ENCODE measurements around the gene CDHR5. TPM values are rescaled to one million over a fixed set of nuclear protein-coding genes. Genes with fewer than 3 reads are reported as not detected.

Gene CDHR5
- polyA plus RNA-seq, 1 of the 3 experiments (the other 2 are of a cell fraction): not detected

DNA sequence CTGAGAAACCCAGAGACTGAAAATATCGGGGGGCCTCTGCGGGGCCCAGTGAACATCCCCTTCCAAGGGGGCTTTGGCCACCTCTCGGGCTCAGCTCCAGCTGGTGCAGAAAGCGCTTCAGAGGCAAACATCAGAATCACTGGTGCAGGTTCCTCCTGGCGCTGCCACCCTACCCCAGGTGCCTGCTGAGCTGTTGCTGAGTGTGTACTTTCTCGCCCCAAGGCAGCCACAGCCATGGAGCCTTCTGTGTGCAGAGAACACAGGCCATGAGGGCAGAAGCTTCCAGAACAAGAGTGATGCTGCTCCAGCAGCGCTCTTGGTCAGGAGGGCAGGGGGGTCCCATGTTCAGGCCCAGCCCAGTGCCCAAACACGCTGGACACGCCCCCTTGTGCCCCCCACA, 18.6 kb upstream of the CDHR5 start:
- DNase-seq: no peak
- H3F3A ChIP-seq (replicated peaks; ENCODE audit: insufficient read depth): no peaks in the 10 kb centered on the region
- H3K27me3 ChIP-seq (ENCODE audit: insufficient read depth): no peaks in the 10 kb centered on the region
- no peak overlapping the region for H3K27ac ChIP-seq (ENCODE audit: low read depth in 2 of 2, low read length in 1 of 2)
- H3K9me2 ChIP-seq: no peaks in the 10 kb centered on the region
- TF ChIP-seq TAF1 (IDR thresholded peaks at IDR 0.05; ENCODE audit: borderline replicate concordance, low read depth, low read length): no peak
- TF ChIP-seq RXRA (IDR thresholded peaks at IDR 0.05; ENCODE audit: borderline replicate concordance, low read depth): no peak
- TF ChIP-seq, protein P1, sequence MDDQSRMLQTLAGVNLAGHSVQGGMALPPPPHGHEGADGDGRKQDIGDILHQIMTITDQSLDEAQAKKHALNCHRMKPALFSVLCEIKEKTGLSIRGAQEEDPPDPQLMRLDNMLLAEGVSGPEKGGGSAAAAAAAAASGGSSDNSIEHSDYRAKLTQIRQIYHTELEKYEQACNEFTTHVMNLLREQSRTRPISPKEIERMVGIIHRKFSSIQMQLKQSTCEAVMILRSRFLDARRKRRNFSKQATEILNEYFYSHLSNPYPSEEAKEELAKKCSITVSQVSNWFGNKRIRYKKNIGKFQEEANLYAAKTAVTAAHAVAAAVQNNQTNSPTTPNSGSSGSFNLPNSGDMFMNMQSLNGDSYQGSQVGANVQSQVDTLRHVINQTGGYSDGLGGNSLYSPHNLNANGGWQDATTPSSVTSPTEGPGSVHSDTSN (IDR thresholded peaks at IDR 0.05): no peak
- no peak for TF ChIP-seq CHD2 (IDR thresholded peaks at IDR 0.05; ENCODE audit: low read length, partially characterized antibody)
- no peak for TF ChIP-seq RCOR1 (IDR thresholded peaks at IDR 0.05; ENCODE audit: low read length)
- no peak for TF ChIP-seq MEF2A (IDR thresholded peaks at IDR 0.05; ENCODE audit: borderline replicate concordance, low read depth)
- no peak for TF ChIP-seq POLR2AphosphoS5 (IDR thresholded peaks at IDR 0.05; ENCODE audit: low read depth, low read length)
- no peak for TF ChIP-seq FOXM1 (IDR thresholded peaks at IDR 0.05; ENCODE audit: low read depth)
- no peak for TF ChIP-seq FOXJ3 (CRISPR knock-in tag; IDR thresholded peaks at IDR 0.05)
- TF ChIP-seq, protein P2, sequence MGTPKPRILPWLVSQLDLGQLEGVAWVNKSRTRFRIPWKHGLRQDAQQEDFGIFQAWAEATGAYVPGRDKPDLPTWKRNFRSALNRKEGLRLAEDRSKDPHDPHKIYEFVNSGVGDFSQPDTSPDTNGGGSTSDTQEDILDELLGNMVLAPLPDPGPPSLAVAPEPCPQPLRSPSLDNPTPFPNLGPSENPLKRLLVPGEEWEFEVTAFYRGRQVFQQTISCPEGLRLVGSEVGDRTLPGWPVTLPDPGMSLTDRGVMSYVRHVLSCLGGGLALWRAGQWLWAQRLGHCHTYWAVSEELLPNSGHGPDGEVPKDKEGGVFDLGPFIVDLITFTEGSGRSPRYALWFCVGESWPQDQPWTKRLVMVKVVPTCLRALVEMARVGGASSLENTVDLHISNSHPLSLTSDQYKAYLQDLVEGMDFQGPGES (IDR thresholded peaks at IDR 0.05; ENCODE audit: low read depth, low read length): no peak
- no peak for TF ChIP-seq JUND (IDR thresholded peaks at IDR 0.05)
- no peak for TF ChIP-seq GABPA (IDR thresholded peaks at IDR 0.05; ENCODE audit: low read depth)
- no peak for TF ChIP-seq NRF1 (IDR thresholded peaks at IDR 0.05; ENCODE audit: low read depth, low read length)
- TF ChIP-seq RFX5 (IDR thresholded peaks at IDR 0.05; ENCODE audit: low read length): no peak
- TF ChIP-seq, protein P3, sequence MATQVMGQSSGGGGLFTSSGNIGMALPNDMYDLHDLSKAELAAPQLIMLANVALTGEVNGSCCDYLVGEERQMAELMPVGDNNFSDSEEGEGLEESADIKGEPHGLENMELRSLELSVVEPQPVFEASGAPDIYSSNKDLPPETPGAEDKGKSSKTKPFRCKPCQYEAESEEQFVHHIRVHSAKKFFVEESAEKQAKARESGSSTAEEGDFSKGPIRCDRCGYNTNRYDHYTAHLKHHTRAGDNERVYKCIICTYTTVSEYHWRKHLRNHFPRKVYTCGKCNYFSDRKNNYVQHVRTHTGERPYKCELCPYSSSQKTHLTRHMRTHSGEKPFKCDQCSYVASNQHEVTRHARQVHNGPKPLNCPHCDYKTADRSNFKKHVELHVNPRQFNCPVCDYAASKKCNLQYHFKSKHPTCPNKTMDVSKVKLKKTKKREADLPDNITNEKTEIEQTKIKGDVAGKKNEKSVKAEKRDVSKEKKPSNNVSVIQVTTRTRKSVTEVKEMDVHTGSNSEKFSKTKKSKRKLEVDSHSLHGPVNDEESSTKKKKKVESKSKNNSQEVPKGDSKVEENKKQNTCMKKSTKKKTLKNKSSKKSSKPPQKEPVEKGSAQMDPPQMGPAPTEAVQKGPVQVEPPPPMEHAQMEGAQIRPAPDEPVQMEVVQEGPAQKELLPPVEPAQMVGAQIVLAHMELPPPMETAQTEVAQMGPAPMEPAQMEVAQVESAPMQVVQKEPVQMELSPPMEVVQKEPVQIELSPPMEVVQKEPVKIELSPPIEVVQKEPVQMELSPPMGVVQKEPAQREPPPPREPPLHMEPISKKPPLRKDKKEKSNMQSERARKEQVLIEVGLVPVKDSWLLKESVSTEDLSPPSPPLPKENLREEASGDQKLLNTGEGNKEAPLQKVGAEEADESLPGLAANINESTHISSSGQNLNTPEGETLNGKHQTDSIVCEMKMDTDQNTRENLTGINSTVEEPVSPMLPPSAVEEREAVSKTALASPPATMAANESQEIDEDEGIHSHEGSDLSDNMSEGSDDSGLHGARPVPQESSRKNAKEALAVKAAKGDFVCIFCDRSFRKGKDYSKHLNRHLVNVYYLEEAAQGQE (IDR thresholded peaks at IDR 0.05; ENCODE audit: low read depth, low read length): no peak
- TF ChIP-seq SIN3A (IDR thresholded peaks at IDR 0.05; ENCODE audit: borderline replicate concordance, low read depth, low read length): no peak
- H3K4me3 ChIP-seq (ENCODE audit: low read depth in 2 of 2, low read length in 1 of 2): no peak overlapping the region
- H2AFZ ChIP-seq (ENCODE audit: low read depth): no peak overlapping the region
- no peaks in the 10 kb centered on the region for H3K9me3 ChIP-seq
- no peak overlapping the region for H3K4me2 ChIP-seq
- no peak overlapping the region for H3K9ac ChIP-seq
- CTCF ChIA-PET: interaction anchor here (0.8 kb wide), 1 partner anchor 52 kb away, joined by 3 read pairs; the partner anchor contains the start of gene TMEM80
- H4K20me1 ChIP-seq (ENCODE audit: insufficient read depth): no peaks in the 10 kb centered on the region
- peaks cover 4 to 5% of the 10 kb centered on the region in 2 experiments for H3K36me3 ChIP-seq (replicated peaks in 1 of 2; ENCODE audit: control insufficient read depth in 1 of 2, insufficient read depth in 2 of 2, low read length in 1 of 2)
- no peaks in the 10 kb centered on the region for H3K79me2 ChIP-seq (ENCODE audit: insufficient read depth)
- POLR2A ChIA-PET: no interaction called here
- H3K4me1 ChIP-seq (ENCODE audit: control insufficient read depth in 1 of 2, insufficient read depth in 2 of 2, low read depth in 1 of 2, low read length in 1 of 2): no peaks in the 10 kb centered on the region; a peak in 1 of 4 replicates
- 100% methylated on average over 4 of the region's 9 CpGs for WGBS (ENCODE audit: low lambda C conversion rate)
